Stimulated activated naive CD8-positive, alpha-beta T cell treated with anti-CD3 and anti-CD28 coated beads, Interleukin-15, Interleukin-2, amounts not matched to agents 100 ng/mL and 50 ng/mL, for 24 hours (primary cell): ENCODE results near the gene ATP13A4.

Experiments
- H3K27ac Mint-ChIP-seq: one replicate; pipeline ENCODE4 v1.8.0; 2021; ENCODE audit warnings: mild to moderate bottlenecking, mixed read lengths
- H3K27me3 Mint-ChIP-seq: one replicate; pipeline ENCODE4 v1.8.0; 2021; ENCODE audit warnings: mixed read lengths
- H3K36me3 Mint-ChIP-seq: one replicate; pipeline ENCODE4 v1.8.0; 2021; ENCODE audit warnings: low read depth, mixed read lengths
- H3K4me1 Mint-ChIP-seq: one replicate; pipeline ENCODE4 v1.8.0; 2021; ENCODE audit warnings: low read depth, mixed read lengths
- H3K4me3 Mint-ChIP-seq: one replicate; pipeline ENCODE4 v1.8.0; 2021; ENCODE audit warnings: mild to moderate bottlenecking, mixed read lengths
- H3K9me3 Mint-ChIP-seq: one replicate; pipeline ENCODE4 v1.8.0; 2021; ENCODE audit warnings: mixed read lengths

ATP13A4 gene

DNA sequence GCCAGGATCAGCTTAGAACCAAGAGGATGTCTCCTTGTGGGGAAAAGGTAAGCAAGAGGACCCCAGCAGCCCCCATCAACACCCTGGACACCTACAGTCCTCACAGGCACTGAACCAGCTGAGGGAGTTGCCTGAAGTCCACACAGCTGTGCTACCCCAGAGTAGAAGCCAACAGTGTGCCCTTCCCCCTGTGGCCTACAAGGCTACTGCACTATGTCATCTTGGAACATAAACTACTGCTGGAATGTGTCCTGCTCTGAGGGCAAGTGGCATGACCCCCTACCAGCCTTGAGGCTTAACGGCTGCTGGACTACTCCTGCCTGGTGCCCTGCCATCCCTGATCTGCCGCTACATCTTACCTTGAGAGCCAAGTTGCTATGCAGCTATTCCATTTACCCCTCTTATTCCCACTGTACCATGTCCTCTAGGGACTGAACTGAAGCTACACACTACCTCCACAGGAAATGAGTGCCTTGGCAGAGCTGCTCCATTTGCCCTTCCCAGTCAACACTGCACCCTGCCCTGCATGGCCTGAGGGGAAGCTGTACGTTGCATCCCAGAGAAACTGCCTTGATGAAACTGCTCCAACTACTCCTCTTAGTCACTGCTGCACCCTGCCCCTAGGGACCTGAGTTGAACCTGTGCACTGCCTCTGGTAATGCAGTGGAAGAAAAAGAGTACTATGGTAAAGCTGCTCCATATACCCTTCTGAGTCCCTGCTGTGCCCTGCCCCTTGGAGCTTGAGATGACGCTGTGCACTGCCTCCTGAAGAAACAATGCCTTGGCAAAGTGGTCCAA lies 135.9 kb downstream of the ATP13A4 start:
- peaks cover 43% of the 10 kb centered on the region for H3K36me3 Mint-ChIP-seq
- H3K9me3 Mint-ChIP-seq: peaks cover 33% of the 10 kb centered on the region
- no peak overlapping the region for H3K4me3 Mint-ChIP-seq
- H3K4me1 Mint-ChIP-seq: no peaks in the 10 kb centered on the region
- no peak overlapping the region for H3K27ac Mint-ChIP-seq
- no peaks in the 10 kb centered on the region for H3K27me3 Mint-ChIP-seq

DNA sequence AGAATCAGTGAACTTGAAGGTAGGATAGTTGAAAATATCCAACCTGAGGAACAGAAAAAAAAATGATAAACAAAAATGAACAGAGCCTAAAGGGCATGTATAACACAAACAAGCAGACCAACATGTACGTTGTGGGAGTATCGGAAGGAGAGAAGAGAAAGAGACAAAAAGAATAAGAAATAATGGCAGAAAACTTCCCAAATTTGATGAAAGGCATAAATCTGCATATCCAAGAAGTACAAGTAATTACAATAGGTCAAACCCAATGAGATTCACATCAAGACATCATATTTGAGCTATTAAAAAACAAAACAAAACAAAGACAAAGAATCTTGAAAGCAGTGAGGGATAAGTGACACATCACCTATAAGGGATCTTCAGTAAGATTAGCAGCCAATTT lies 138.1 kb downstream of the ATP13A4 start:
- Mint-ChIP-seq H3K27me3 (no peaks in the 10 kb centered on the region), H3K4me3 (no peak overlapping the region), H3K9me3 (peaks cover 34% of the 10 kb centered on the region), H3K36me3 (peaks cover 41% of the 10 kb centered on the region), H3K4me1 (no peaks in the 10 kb centered on the region), H3K27ac (no peak overlapping the region)

DNA sequence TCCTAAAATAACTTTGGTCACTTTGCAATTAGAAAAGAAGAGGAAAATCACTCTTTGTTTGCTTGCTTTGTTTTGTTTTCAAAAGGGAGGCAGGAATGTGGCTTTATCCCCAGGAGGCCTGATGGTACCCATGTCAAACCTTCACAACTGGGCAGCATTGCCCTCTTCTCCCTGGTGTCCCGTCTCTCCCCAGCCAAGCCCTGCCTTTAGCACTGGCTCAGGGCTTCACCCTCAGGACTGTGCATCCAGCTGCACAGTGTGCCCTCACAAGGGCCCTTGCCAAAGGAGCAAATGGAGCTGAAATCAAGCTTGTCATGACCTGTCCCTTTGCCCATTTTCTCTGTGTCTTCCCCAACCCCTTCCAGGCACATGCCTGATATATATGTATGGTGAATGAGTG lies 147.0 kb downstream of the ATP13A4 start:
- H3K9me3 Mint-ChIP-seq: no peaks in the 10 kb centered on the region
- H3K36me3 Mint-ChIP-seq: no peaks in the 10 kb centered on the region
- H3K4me3 Mint-ChIP-seq: no peak overlapping the region
- no peak overlapping the region for H3K27ac Mint-ChIP-seq
- H3K27me3 Mint-ChIP-seq: no peaks in the 10 kb centered on the region
- H3K4me1 Mint-ChIP-seq: no peaks in the 10 kb centered on the region

DNA sequence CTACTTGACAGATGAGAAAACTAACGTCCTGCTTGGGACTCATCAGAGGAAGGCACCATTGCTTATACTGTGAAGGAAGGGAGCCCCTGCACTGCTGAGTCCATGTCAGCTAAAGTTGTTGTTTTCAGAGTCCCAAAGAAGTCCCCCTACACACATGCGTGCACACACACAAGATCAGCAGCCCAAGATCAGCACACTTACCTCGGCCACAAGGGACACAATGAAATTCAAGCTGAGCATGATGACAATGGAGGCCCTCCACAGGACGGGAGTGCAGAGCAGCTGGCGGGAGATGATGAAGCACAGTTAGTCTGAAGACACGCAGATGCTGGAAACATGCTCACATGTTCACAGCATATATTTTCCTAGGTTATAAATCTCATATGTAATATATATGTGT lies 147.6 kb downstream of the ATP13A4 start:
- Mint-ChIP-seq H3K27ac (no peak overlapping the region), H3K4me1 (no peaks in the 10 kb centered on the region), H3K9me3 (no peaks in the 10 kb centered on the region), H3K36me3 (no peaks in the 10 kb centered on the region), H3K27me3 (no peaks in the 10 kb centered on the region), H3K4me3 (no peak overlapping the region)

DNA sequence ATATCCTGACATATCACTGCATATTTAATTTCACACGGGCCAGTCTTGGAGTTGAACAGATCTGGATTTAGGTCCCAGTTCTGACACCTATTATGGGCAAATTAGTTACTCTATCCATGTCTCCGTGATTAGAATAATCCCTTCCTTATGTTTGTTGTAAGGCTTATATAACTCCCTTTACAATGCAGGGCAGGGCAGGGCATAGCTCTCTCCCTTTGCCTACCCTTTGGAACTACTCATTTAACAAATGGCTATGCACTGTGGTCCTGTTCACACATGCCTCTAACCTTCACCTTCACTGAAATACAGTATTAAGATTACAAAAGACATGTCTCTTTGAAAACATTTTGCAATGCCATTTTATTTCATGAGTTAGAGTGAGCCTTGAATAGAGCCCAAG lies 151.4 kb downstream of the ATP13A4 start:
- Mint-ChIP-seq H3K27me3 (no peaks in the 10 kb centered on the region), H3K4me3 (no peak overlapping the region), H3K36me3 (no peaks in the 10 kb centered on the region), H3K4me1 (no peaks in the 10 kb centered on the region), H3K27ac (no peak overlapping the region), H3K9me3 (no peaks in the 10 kb centered on the region)

DNA sequence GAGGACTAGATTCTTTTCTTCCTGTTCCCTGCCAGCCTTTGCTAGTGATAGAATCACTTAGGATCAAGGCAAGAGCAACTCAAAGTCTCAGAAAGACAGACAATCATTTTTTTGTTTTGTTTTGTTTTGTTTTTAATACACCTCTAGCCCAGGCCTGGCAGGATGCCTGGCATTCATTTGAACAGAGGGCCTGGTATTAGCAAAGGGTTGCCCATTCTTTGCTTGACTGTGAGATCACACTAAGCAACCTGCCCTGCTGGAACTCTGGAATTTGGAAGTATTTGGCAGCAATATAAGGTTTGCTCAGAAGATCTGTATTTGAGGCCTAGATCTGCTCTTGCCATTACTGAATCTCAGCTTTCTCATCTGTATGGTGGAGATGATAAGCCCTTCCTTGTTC lies 154.4 kb downstream of the ATP13A4 start:
- H3K27me3 Mint-ChIP-seq: no peaks in the 10 kb centered on the region
- H3K36me3 Mint-ChIP-seq: no peaks in the 10 kb centered on the region
- H3K4me3 Mint-ChIP-seq: no peak overlapping the region
- no peak overlapping the region for H3K27ac Mint-ChIP-seq
- H3K4me1 Mint-ChIP-seq: no peaks in the 10 kb centered on the region
- no peaks in the 10 kb centered on the region for H3K9me3 Mint-ChIP-seq

DNA sequence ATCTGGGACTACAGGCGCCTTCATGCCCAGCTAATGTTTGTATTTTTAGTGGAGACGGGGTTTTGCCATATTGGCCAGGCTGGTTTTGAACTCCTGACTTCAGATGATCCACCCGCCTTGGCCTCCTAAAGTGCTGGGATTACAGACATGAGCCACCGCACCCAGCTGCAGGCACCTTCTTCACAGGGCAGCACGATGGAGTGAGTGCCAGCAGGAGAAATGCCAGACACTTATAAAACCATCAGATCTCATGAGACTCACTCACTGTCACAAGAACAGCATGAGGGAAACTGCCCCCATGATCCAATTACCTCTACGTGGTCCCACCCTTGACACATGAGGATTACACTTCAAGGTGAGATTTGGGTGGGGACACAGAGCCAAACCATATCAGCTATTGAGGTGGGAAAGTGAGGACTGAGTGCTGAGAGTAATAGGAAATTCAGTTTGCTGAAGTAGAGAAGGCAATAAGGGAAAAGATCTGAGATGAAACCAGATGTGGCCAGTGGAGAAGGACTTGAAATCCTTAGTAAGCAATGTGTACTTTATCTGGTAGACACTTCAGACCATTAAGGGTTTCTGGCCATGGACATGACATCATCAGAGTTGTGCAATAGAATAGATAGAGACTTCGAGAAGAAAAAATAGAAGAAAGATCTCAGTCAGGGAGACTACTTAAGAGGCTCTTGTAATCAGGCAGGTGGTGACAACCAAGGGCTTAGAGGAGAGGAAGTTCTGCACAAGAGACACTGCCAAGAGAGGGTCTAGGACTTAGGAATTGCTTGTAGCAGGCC lies 158.0 kb downstream of the ATP13A4 start:
- Mint-ChIP-seq H3K27ac (no peak overlapping the region), H3K4me1 (no peaks in the 10 kb centered on the region), H3K4me3 (no peak overlapping the region), H3K27me3 (no peaks in the 10 kb centered on the region), H3K9me3 (no peaks in the 10 kb centered on the region), H3K36me3 (no peaks in the 10 kb centered on the region)

DNA sequence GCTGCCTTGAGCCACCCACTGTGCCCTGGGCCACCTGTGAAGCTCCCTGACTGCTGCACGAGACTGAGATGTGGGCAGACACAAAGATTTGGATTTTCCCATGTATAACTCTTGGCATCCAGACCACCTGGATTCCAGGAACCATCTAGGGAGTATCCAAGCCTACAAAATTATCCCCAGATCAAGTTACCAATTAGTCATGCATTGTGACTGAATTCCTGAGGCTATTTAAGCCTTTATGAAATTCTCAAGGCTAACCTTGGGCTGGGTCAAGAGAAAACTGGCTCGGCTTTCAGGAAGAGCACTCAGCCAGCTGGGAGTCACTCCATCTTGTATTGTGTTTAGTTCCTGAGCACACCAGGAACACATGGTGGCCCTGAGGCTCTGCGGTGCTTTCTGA lies 162.8 kb downstream of the ATP13A4 start:
- H3K4me3 Mint-ChIP-seq: no peak overlapping the region
- no peaks in the 10 kb centered on the region for H3K36me3 Mint-ChIP-seq
- no peaks in the 10 kb centered on the region for H3K9me3 Mint-ChIP-seq
- H3K4me1 Mint-ChIP-seq: no peaks in the 10 kb centered on the region
- no peak overlapping the region for H3K27ac Mint-ChIP-seq
- peaks cover 5% of the 10 kb centered on the region for H3K27me3 Mint-ChIP-seq

DNA sequence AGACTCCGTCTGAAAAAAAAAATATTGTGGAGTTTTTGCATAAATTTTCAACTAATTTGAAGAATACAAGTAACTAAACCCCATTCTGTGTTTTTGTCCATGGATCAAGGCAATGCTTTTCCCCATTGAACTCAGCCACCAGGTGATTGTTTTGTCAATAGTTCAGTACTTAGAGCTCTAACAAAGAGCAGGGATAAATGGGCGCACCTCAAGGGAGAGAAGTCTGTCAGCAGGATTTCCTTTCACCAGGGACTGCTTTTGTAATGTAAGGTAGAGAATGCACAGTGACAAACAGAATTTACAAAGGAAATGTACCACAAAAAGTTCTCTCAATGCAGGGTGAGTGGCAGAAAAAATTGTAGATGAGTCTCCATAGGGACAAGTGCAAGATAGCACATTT lies 165.4 kb downstream of the ATP13A4 start:
- Mint-ChIP-seq H3K36me3 (no peaks in the 10 kb centered on the region), H3K27me3 (peaks cover 8% of the 10 kb centered on the region), H3K4me3 (no peak overlapping the region), H3K9me3 (no peaks in the 10 kb centered on the region), H3K4me1 (no peaks in the 10 kb centered on the region), H3K27ac (no peak overlapping the region)

DNA sequence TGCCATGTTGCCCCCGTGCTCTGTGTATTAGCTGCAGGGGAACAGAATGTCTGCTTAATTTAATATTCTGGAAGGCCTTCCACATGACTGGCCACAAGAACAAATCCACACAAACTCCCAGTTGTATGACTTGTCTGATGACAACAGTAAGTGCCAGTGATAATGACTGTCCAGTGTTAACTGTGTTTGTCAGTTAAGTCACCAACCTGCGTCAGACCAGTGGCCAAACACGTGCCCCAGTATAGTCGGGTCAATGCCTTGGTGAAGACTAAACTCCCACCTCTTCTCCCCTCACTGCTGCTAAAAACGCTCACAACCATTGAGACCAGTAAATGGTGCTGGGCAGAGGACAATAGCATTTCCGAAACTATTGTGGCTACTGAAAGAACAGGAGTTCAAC lies 166.3 kb downstream of the ATP13A4 start:
- Mint-ChIP-seq H3K4me3 (no peak overlapping the region), H3K27ac (no peak overlapping the region), H3K27me3 (peaks cover 12% of the 10 kb centered on the region), H3K9me3 (no peaks in the 10 kb centered on the region), H3K4me1 (no peaks in the 10 kb centered on the region), H3K36me3 (no peaks in the 10 kb centered on the region)

DNA sequence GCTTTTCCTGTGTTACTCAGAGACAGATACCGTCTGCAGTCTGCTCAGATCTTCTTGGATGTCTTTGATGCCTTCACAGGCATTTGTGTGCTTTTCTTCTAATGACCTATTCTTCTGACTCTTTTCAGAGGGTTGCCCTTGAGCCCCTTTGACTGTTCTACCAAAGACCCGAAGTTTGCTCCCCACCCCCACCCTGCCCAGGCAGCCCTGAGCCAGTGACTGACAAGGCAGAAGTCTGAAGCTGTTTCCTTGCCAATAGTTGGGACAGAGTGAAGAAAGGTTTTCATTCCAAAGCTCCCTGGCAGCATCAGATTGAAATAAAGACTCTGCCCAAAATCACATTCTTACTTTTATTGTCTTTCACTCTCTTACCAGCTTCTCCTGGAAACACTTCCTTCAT lies 167.1 kb downstream of the ATP13A4 start:
- Mint-ChIP-seq H3K36me3 (no peaks in the 10 kb centered on the region), H3K9me3 (no peaks in the 10 kb centered on the region), H3K4me1 (no peaks in the 10 kb centered on the region), H3K27me3 (peaks cover 12% of the 10 kb centered on the region), H3K27ac (no peak overlapping the region), H3K4me3 (no peak overlapping the region)

DNA sequence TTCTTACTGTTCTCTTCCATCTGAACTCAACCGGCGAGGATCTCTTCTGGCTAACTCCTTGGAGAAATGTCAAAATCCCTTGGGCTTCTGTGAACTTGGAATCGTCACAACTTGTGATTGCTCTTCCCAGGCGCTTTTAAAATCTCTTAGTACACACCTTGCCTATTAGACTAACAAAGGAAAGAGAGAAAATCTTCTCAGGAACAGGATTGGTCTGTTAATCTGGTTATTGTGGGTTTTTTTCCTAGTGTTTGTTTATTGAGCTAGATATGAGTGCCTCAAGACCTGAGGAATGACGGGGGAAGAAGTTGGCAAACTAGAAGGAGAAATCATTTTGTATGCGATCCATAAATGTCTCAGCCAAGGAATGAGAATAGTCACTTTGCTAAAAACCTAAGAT lies 176.0 kb downstream of the ATP13A4 start, which contains the start of gene ATP13A5:
Gene ATP13A5 (minus strand): TSS at position 48 of the 400 bp plus-strand sequence. CDS start 28 bp downstream, at position 20.
- no peaks in the 10 kb centered on the region for H3K9me3 Mint-ChIP-seq
- no peaks in the 10 kb centered on the region for H3K36me3 Mint-ChIP-seq
- no peak within 1 kb of the TSS for H3K27ac Mint-ChIP-seq
- H3K4me1 Mint-ChIP-seq: no peaks in the 10 kb centered on the region
- no peak within 1 kb of the TSS for H3K4me3 Mint-ChIP-seq
- peaks cover 20% of the 10 kb centered on the region for H3K27me3 Mint-ChIP-seq

DNA sequence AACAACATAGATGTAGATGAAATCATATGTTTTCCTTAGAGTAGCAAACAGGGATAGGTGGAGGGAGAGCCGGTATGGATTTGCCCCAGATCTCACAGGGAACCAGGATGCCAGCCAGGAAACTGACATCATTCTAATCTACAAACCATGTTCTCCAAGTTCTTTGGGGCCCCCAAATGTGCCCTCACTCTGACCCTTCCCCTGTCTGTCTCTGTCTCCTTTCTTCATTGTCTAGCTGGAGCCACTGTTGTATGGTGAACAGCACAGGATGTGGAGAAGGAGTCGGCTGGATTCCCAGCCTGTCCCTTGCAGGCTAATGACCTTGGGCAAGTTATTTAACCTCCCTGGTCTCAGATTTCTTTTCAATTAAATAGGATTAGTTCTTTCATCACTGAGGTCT lies 177.1 kb downstream of the ATP13A4 start:
- H3K4me3 Mint-ChIP-seq: no peak overlapping the region

DNA sequence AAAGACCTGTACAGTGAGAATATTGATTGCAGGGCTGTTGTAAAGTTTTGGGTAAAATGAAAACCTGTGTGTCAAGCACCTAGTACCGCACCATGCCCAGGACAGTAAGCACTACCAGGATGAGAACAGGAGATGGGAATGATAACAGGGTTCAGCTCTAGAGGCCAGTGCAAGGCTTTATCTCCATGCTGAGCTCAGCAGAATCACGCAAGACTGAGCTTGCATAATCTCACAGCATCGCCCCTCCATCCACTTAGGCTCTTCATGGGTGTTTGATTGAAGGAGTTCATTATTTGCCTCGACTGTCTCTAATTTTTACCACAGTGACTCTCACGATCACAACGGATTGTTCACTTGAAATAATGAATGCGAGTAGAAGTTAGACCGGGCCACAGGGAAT lies 179.1 kb downstream of the ATP13A4 start:
- Mint-ChIP-seq H3K27me3 (peaks cover 22% of the 10 kb centered on the region), H3K4me1 (no peaks in the 10 kb centered on the region), H3K36me3 (no peaks in the 10 kb centered on the region), H3K4me3 (no peak overlapping the region), H3K27ac (no peak overlapping the region), H3K9me3 (no peaks in the 10 kb centered on the region)

More for the DNA sequence above, 177.1 kb downstream of the ATP13A4 start:
- H3K27me3 Mint-ChIP-seq: peaks cover 22% of the 10 kb centered on the region
- no peaks in the 10 kb centered on the region for H3K9me3 Mint-ChIP-seq
- H3K4me1 Mint-ChIP-seq: no peaks in the 10 kb centered on the region
- H3K36me3 Mint-ChIP-seq: no peaks in the 10 kb centered on the region
- H3K27ac Mint-ChIP-seq: no peak overlapping the region

DNA sequence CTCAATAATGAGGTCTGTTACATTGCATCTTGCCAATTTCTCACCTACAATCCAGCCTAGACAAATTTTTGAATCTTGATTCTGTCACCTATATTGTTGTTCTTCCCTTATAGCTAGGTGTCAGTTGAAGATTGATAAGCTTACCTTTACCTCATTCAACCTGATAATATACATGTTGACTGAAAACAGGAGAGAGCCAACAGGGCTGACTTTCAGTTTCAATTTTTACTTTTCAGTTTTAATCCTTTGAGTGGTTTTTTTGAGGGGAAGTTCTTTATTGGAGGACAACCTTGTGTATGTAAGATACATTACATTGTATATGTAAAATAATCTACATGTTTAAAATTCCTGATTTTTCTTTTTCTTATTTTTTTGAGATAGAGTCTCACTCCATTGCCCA lies 181.9 kb downstream of the ATP13A4 start:
- Mint-ChIP-seq H3K4me1 (no peaks in the 10 kb centered on the region), H3K27ac (no peak overlapping the region), H3K36me3 (no peaks in the 10 kb centered on the region), H3K4me3 (no peak overlapping the region), H3K9me3 (no peaks in the 10 kb centered on the region), H3K27me3 (peaks cover 20% of the 10 kb centered on the region)
